NB4 (cell line): ENCODE data around the gene NT5DC3.

ENCODE experiments used
- DNase-seq: peaks from one replicate; pipeline ENCODE4 v3.0.0; 2010; ENCODE audit warnings: low read depth
- H3K4me3 ChIP-seq: one replicate; pipeline ENCODE4 v1.5.1; 2011; ENCODE audit warnings: mild to moderate bottlenecking, low read depth, low read length, moderate library complexity
- CTCF ChIP-seq: IDR thresholded peaks from one replicate; pipeline ENCODE4 v1.5.1; 2012; ENCODE audit warnings: low read depth, low read length
- MAX ChIP-seq: IDR thresholded peaks from 2 replicates; pipeline ENCODE4 v1.6.1; 2011; ENCODE audit warnings: low read depth, low read length
- MYC ChIP-seq: IDR thresholded peaks from 2 replicates; pipeline ENCODE4 v1.6.1; 2011; ENCODE audit warnings: low read depth, low read length
- POLR2A ChIP-seq: IDR thresholded peaks from 2 replicates; pipeline ENCODE4 v1.6.1; 2011; ENCODE audit warnings: mild to moderate bottlenecking; ENCODE audit not compliant: insufficient read length; ENCODE audit errors: extremely low read depth

NT5DC3 gene

GRCh38 chr12:103771466-103771865 is 69.6 kb downstream of the NT5DC3 start:
- no peak for TF ChIP-seq MYC
- peak; percentile 33 for TF ChIP-seq CTCF
- H3K4me3 ChIP-seq, result no peak overlapping the region
- peak; percentile 52 for DNase-seq

- DNase-seq, result peak; percentile 63
- no peak overlapping the region for H3K4me3 ChIP-seq
- TF ChIP-seq POLR2A (no peak), CTCF (no peak), MYC (0 out of 2 replicates have a peak, but pooled peaks have one; percentile 46), MAX (peak; percentile 77)
These were observed 71.6 kb downstream of the NT5DC3 start for GRCh38 chr12:103769240-103769945.

GRCh38 chr12:103768467-103769123 is 72.4 kb downstream of the NT5DC3 start:
- peak; percentile 55 for DNase-seq
- no peak overlapping the region for H3K4me3 ChIP-seq
- no peak for TF ChIP-seq CTCF
- no peak for TF ChIP-seq MAX
- no peak for TF ChIP-seq MYC
- no peak for TF ChIP-seq POLR2A

GRCh38 chr12:103766028-103766427 is 75.0 kb downstream of the NT5DC3 start:
- TF ChIP-seq POLR2A, result no peak
- no peak for TF ChIP-seq MYC
- no peak for TF ChIP-seq MAX
- TF ChIP-seq CTCF, result no peak
- no peak overlapping the region for H3K4me3 ChIP-seq
- DNase-seq, result no peak

- no peak for DNase-seq
- H3K4me3 ChIP-seq, result no peak overlapping the region
- TF ChIP-seq POLR2A, result no peak
- no peak for TF ChIP-seq CTCF
- TF ChIP-seq MAX, result no peak
- TF ChIP-seq MYC, result no peak
These were observed 75.7 kb downstream of the NT5DC3 start for GRCh38 chr12:103765322-103765721.
